Testis (tissue), 3 donors: ENCODE measurements around the gene LRRK1. TPM values are rescaled to one million over a fixed set of nuclear protein-coding genes. Genes with fewer than 3 reads are reported as not detected.

Experiments
- DNase-seq: peaks from one replicate; pipeline ENCODE4 v3.0.0-alpha.2; 2019
- H3K27ac ChIP-seq, 2 donors: fragments of 200-600 bp; sonication (generic); one replicate each; pipeline ENCODE4 v1.5.1; 2019
- H3K27me3 ChIP-seq: fragments of 200-600 bp; sonication (generic); one replicate; pipeline ENCODE4 v1.5.1; 2019
- H3K36me3 ChIP-seq: fragments of 200-600 bp; sonication (generic); one replicate; pipeline ENCODE4 v1.5.1; 2017; ENCODE audit warnings: low read depth; ENCODE audit errors: missing control alignments
- H3K4me1 ChIP-seq: fragments of 200-600 bp; sonication (generic); one replicate; pipeline ENCODE4 v1.5.1; 2019
- H3K4me3 ChIP-seq, 2 donors: fragments of 200-600 bp; sonication (generic); one replicate each; pipeline ENCODE4 v1.5.1; 2017 to 2019
- H3K9me3 ChIP-seq: fragments of 200-600 bp; sonication (generic); one replicate; pipeline ENCODE4 v1.5.1; 2017
- CTCF ChIP-seq, 3 experiments: fragments of 450-650 bp in 2 of 3; fragments of 200-600 bp in 1 of 3; sonication (generic) in 1 of 3; IDR thresholded peaks; one replicate each; pipeline ENCODE4 v1.5.1; 2016 to 2019; ENCODE audit warnings: antibody characterized with exemption in 3 of 3, mild to moderate bottlenecking in 2 of 3, moderate library complexity in 1 of 3
- POLR2A ChIP-seq: fragments of 450-650 bp; IDR thresholded peaks from one replicate; pipeline ENCODE4 v1.6.1; 2017; ENCODE audit warnings: antibody characterized with exemption, mild to moderate bottlenecking, moderate library complexity
- WGBS, 2 donors: methylation state at CpG; one replicate each; pipeline ENCODE4 v1.1.5; 2018; 5-methylcytosine and 5-hydroxymethylcytosine counted together
- intact Hi-C: fragments of 100-400 bp; cut with DNase I; formaldehyde crosslinking; loops from one replicate; pipeline ENCODE4 v1.15.1; 2023; ENCODE audit warnings: low total_unique reads
- polyA plus RNA-seq: library from polyadenylated mRNA; stranded (reverse); fragments of 350-450 nt; fragmentation: Illumina TruSeq; extraction: RNeasy Lipid Tissue Mini Kit (QIAGEN cat#74804); gene quantifications from one replicate; pipeline ENCODE4 v1.2.3, GENCODE V29; 2014; ENCODE audit warnings: low read depth, low replicate concordance; ENCODE audit not compliant: insufficient read depth
- total RNA-seq, 2 donors: library from RNA; depleted of rRNA; stranded (reverse); fragments of >200 nt; gene quantifications; one replicate each; pipeline ENCODE4 v1.2.3, GENCODE V29; 2016

LRRK1 gene
- total and polyA plus RNA-seq, 3 donors from 2014 or later, result 18.8 to 24.6 (median 23.0) TPM

DNA sequence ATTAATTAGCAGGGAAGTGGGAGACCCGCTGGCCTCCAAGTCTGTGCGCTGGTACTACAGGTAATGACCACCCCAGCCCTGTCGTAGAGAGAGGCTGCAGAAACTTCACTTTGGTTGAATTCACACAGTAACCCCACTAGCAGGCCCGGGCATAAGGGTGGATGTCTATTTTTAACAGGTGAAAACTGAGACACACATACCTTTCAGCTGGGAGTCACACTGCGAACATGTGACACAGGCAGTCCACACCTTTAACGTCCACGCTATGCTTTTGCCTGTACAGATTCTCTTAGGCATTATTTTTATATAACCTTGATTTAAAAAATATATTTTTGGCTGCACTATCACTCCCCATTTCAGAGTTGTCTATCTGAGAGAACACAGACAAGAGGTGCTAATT is 3.9 kb downstream of the LRRK1 start:
- intact Hi-C loops, result no loop called here
- no peaks in the 10 kb centered on the region for H3K9me3 ChIP-seq
- TF ChIP-seq CTCF (IDR thresholded peaks at IDR 0.05) (no peak), POLR2A (no peak)
- H3K4me1 ChIP-seq, result peaks cover 17% of the 10 kb centered on the region
- H3K27ac ChIP-seq, result peak overlapping the region in 1 of 2 donors; percentile 60
- no peak for DNase-seq
- WGBS, 2 donors, result 94 to 95% methylated on average over 7 of the region's 7 CpGs
- no peaks in the 10 kb centered on the region for H3K36me3 ChIP-seq
- H3K27me3 ChIP-seq, result no peaks in the 10 kb centered on the region
- no peak overlapping the region for H3K4me3 ChIP-seq

DNA sequence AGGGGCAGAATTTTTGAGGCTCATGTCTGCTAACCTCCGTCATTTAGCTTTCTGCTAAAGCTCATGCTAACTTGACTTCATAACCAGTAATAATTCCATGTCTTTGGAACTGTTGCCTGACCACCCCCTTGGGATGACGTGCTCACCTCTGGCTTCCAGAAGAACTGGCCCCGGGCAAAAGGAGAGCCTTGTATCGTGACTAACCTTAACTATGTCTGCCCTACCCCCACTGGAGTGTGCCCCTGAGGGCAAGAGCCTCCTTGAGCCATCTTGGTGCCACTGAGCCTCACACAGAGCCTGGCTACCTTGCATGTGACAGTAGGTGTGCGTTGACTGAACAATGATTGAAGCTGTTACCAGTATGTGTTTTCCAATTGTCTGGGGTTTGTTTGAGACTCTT is 4.7 kb downstream of the LRRK1 start:
- no peaks in the 10 kb centered on the region for H3K36me3 ChIP-seq
- DNase-seq, result no peak
- H3K9me3 ChIP-seq, result no peaks in the 10 kb centered on the region
- intact Hi-C loops, result no loop called here
- peaks cover 17% of the 10 kb centered on the region for H3K4me1 ChIP-seq
- H3K27me3 ChIP-seq, result no peaks in the 10 kb centered on the region
- no peak for TF ChIP-seq POLR2A
- TF ChIP-seq CTCF (IDR thresholded peaks at IDR 0.05), result no peak
- no peak overlapping the region for H3K27ac ChIP-seq
- no peak overlapping the region for H3K4me3 ChIP-seq
- WGBS, 2 donors, result 91 to 97% methylated on average over 5 of the region's 5 CpGs

GRCh38 chr15:100924436-100924835 is 5.3 kb downstream of the LRRK1 start:
- no peaks in the 10 kb centered on the region for H3K27me3 ChIP-seq
- H3K27ac ChIP-seq, result no peak overlapping the region
- intact Hi-C loops, result no loop called here
- DNase-seq, result no peak
- 90 to 92% methylated on average over 10 to 11 of the region's 11 CpGs for WGBS, 2 donors
- no peak overlapping the region for H3K4me3 ChIP-seq
- H3K9me3 ChIP-seq, result no peaks in the 10 kb centered on the region
- no peaks in the 10 kb centered on the region for H3K36me3 ChIP-seq
- TF ChIP-seq POLR2A (no peak), CTCF (IDR thresholded peaks at IDR 0.05) (no peak)
- H3K4me1 ChIP-seq, result peaks cover 17% of the 10 kb centered on the region

- intact Hi-C loops, result no loop called here
- Histone ChIP-seq H3K27me3 (no peaks in the 10 kb centered on the region), H3K4me1 (peaks cover 10% of the 10 kb centered on the region), H3K27ac (no peak overlapping the region), H3K36me3 (no peaks in the 10 kb centered on the region), H3K4me3 (no peak overlapping the region), H3K9me3 (no peaks in the 10 kb centered on the region)
- DNase-seq, result no peak
- TF ChIP-seq POLR2A, result no peak
- TF ChIP-seq CTCF (IDR thresholded peaks at IDR 0.05), result no peak
- 71 to 82% methylated on average over 8 of the region's 8 CpGs for WGBS, 2 donors
Observed at GRCh38 chr15:100925480-100925879, 6.3 kb downstream of the LRRK1 start.

DNA sequence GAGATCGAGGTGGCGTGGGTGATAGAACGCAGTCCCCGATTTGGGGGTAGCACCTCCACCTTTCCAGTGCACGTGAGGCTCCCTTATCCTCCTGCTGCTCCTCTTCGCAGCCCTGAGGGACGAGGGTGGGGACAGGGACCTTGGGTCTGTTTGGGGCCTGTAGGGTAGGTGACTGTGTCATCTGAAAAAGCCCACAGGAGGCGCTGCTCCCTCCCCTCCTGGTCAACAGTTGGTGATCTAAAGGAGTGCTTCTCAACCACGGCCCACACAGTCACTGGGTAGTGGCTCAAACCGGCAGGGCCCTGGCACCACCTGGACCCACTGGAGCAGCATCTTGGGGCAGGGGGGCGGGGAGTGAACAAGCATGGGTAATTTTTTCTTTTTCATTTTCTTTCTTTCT is 7.1 kb downstream of the LRRK1 start:
- no peak for TF ChIP-seq POLR2A
- TF ChIP-seq CTCF (IDR thresholded peaks at IDR 0.05), result no peak
- H3K27ac ChIP-seq, result no peak overlapping the region
- no peak for DNase-seq
- no peaks in the 10 kb centered on the region for H3K27me3 ChIP-seq
- 90 to 92% methylated on average over 11 of the region's 11 CpGs for WGBS, 2 donors
- no peak overlapping the region for H3K4me3 ChIP-seq
- intact Hi-C loops, result no loop called here
- H3K9me3 ChIP-seq, result no peaks in the 10 kb centered on the region
- peaks cover 4% of the 10 kb centered on the region for H3K4me1 ChIP-seq
- H3K36me3 ChIP-seq, result no peaks in the 10 kb centered on the region
